Neuronal stem cell (in vitro differentiated cells): ENCODE results near the gene HLA-DOA.

ENCODE experiments used
- DNase-seq: peaks from one replicate; pipeline ENCODE4 v3.0.0-alpha.2; 2013; ENCODE audit warnings: low spot score
- H2AFZ ChIP-seq: one replicate; pipeline ENCODE4 v1.6.1; 2013; ENCODE audit warnings: mild to moderate bottlenecking, low read length, inconsistent platforms
- H2AK5ac ChIP-seq: 2 replicates; pipeline ENCODE4 v1.6.1; 2013; ENCODE audit warnings: low read depth, mild to moderate bottlenecking, inconsistent platforms, low read length, moderate library complexity, mixed read lengths
- H2BK120ac ChIP-seq: 2 replicates; pipeline ENCODE4 v1.6.1; 2013; ENCODE audit warnings: low read depth, mild to moderate bottlenecking, inconsistent platforms, low read length, moderate library complexity, mixed read lengths
- H2BK12ac ChIP-seq: one replicate; pipeline ENCODE4 v1.6.1; 2013; ENCODE audit warnings: low read length, inconsistent platforms
- H2BK15ac ChIP-seq: 2 replicates; pipeline ENCODE4 v1.6.1; 2013; ENCODE audit warnings: mild to moderate bottlenecking, low read length, inconsistent platforms, mixed read lengths
- H2BK5ac ChIP-seq: one replicate; pipeline ENCODE4 v1.6.1; 2013; ENCODE audit warnings: inconsistent platforms, mild to moderate bottlenecking, low read length, moderate library complexity
- H3K14ac ChIP-seq: one replicate; pipeline ENCODE4 v1.6.1; 2013; ENCODE audit warnings: low read length, inconsistent platforms
- H3K18ac ChIP-seq: 2 replicates; pipeline ENCODE4 v1.6.1; 2013; ENCODE audit warnings: low read length, inconsistent platforms
- H3K23ac ChIP-seq: 2 replicates; pipeline ENCODE4 v1.6.1; 2013; ENCODE audit warnings: low read depth, mild to moderate bottlenecking, mixed read lengths, low read length, inconsistent platforms; ENCODE audit not compliant: poor library complexity
- H3K27ac ChIP-seq: replicated peaks from 3 replicates; pipeline ENCODE4 v1.5.1; 2013; ENCODE audit warnings: low read length, inconsistent platforms
- H3K27me3 ChIP-seq, 3 experiments: 2 replicates each; pipeline ENCODE4 v1.6.1; 2013; ENCODE audit warnings: low read length in 3 of 3, mild to moderate bottlenecking in 2 of 3, inconsistent platforms in 1 of 3, low read depth in 1 of 3, mixed read lengths in 1 of 3, moderate library complexity in 1 of 3; ENCODE audit not compliant: control insufficient read depth in 3 of 3, insufficient read depth in 3 of 3
- H3K36me3 ChIP-seq, 2 donors: replicated peaks in 1 of 2; 2 replicates each; pipeline ENCODE4 v1.6.1; 2013; ENCODE audit warnings: low read length in 2 of 2; ENCODE audit not compliant: control insufficient read depth in 2 of 2, insufficient read depth in 2 of 2
- H3K4ac ChIP-seq: 2 replicates; pipeline ENCODE4 v1.6.1; 2013; ENCODE audit warnings: inconsistent platforms, mild to moderate bottlenecking, low read length, moderate library complexity
- H3K4me1 ChIP-seq, 2 donors: 1 replicate in 1 of 2; 2 replicates in 1 of 2; pipeline ENCODE4 v1.6.1; 2013; ENCODE audit warnings: low read length in 2 of 2, low read depth in 1 of 2; ENCODE audit not compliant: control insufficient read depth in 2 of 2, insufficient read depth in 1 of 2
- H3K4me2 ChIP-seq: one replicate; pipeline ENCODE4 v1.6.1; 2013; ENCODE audit warnings: mild to moderate bottlenecking, low read length, inconsistent platforms; ENCODE audit not compliant: insufficient read depth, poor library complexity, severe bottlenecking
- H3K4me3 ChIP-seq, 2 donors: 2 replicates each; pipeline ENCODE4 v1.5.1; 2013; ENCODE audit warnings: low read length in 2 of 2, mild to moderate bottlenecking in 2 of 2, inconsistent platforms in 1 of 2, moderate library complexity in 1 of 2
- H3K79me1 ChIP-seq: one replicate; pipeline ENCODE4 v1.6.1; 2013; ENCODE audit warnings: low read depth, mild to moderate bottlenecking, inconsistent platforms, low read length, moderate library complexity
- H3K9ac ChIP-seq: one replicate; pipeline ENCODE4 v1.6.1; 2013; ENCODE audit warnings: mild to moderate bottlenecking, low read depth, low read length, inconsistent platforms; ENCODE audit not compliant: poor library complexity
- H3K9me3 ChIP-seq, 2 donors: replicated peaks in 1 of 2; 2 replicates each; pipeline versions ENCODE3 to v1.6.1; 2013; ENCODE audit warnings: low read length in 2 of 2, mild to moderate bottlenecking in 2 of 2, inconsistent platforms in 1 of 2, low read depth in 1 of 2, mixed read lengths in 1 of 2, moderate library complexity in 1 of 2; ENCODE audit not compliant: control insufficient read depth in 2 of 2, insufficient read depth in 1 of 2
- H4K8ac ChIP-seq: one replicate; pipeline ENCODE4 v1.6.1; 2013; ENCODE audit warnings: low read depth, mild to moderate bottlenecking, inconsistent platforms, low read length, moderate library complexity
- H4K91ac ChIP-seq: one replicate; pipeline ENCODE4 v1.6.1; 2013; ENCODE audit warnings: low read length, low read depth, mild to moderate bottlenecking, inconsistent platforms; ENCODE audit not compliant: poor library complexity
- WGBS, 2 donors: extraction: QIAGEN DNeasy Blood & Tissue Kit; methylation state at CpG; one replicate each; pipeline ENCODE4 v1.1.7; 2013; ENCODE audit warnings: missing lambda C conversion rate in 2 of 2, mixed read lengths in 1 of 2; ENCODE audit not compliant: insufficient read length in 2 of 2, insufficient replicate concordance in 1 of 2; ENCODE audit errors: extremely low coverage in 2 of 2; 5-methylcytosine and 5-hydroxymethylcytosine counted together

HLA-DOA gene

GRCh38 chr6:32974016-32974333, 35.4 kb downstream of the HLA-DOA start:
- H3K4me2 ChIP-seq, result peak overlapping the region; percentile 83
- DNase-seq, result no peak
- H2BK12ac ChIP-seq, result no peak overlapping the region
- no peak overlapping the region for H2AFZ ChIP-seq
- H3K79me1 ChIP-seq, result peaks cover 6% of the 10 kb centered on the region
- no peak overlapping the region for H2AK5ac ChIP-seq
- H4K91ac ChIP-seq, result no peak overlapping the region
- H3K36me3 ChIP-seq, result peaks cover 51 to 73% of the 10 kb centered on the region in 2 donors
- no peak overlapping the region for H3K18ac ChIP-seq
- peak overlapping the region; percentile 81 to 97 for H3K4me3 ChIP-seq
- H3K4me1 ChIP-seq, result peaks cover 3 to 7% of the 10 kb centered on the region in 2 donors
- WGBS, 2 donors, result no CpG with 5 or more reads among the region's 4 CpGs
- H3K9me3 ChIP-seq, result no peaks in the 10 kb centered on the region
- no peaks in the 10 kb centered on the region for H3K27me3 ChIP-seq
- H3K27ac ChIP-seq, result no peak overlapping the region
- H2BK120ac ChIP-seq, result no peak overlapping the region
- H3K14ac ChIP-seq, result no peak overlapping the region
- H3K4ac ChIP-seq, result no peak overlapping the region
- no peak overlapping the region for H3K23ac ChIP-seq
- no peak overlapping the region for H3K9ac ChIP-seq
- no peak overlapping the region for H2BK5ac ChIP-seq
- no peak overlapping the region for H2BK15ac ChIP-seq
- H4K8ac ChIP-seq, result no peak overlapping the region

GRCh38 chr6:32973144-32974015, 36.0 kb downstream of the HLA-DOA start:
- H3K27ac ChIP-seq, result peak overlapping the region; percentile 77
- H3K9me3 ChIP-seq, result no peaks in the 10 kb centered on the region
- peak overlapping the region; percentile 60 for H3K14ac ChIP-seq
- H2BK12ac ChIP-seq, result no peak overlapping the region
- H2BK120ac ChIP-seq, result no peak overlapping the region
- H3K9ac ChIP-seq, result peak overlapping the region; percentile 97
- H3K79me1 ChIP-seq, result peaks cover 4% of the 10 kb centered on the region
- H4K8ac ChIP-seq, result no peak overlapping the region
- no peak overlapping the region for H2AFZ ChIP-seq
- peak overlapping the region; percentile 81 to 97 for H3K4me3 ChIP-seq
- no peak overlapping the region for H2BK5ac ChIP-seq
- H3K4ac ChIP-seq, result no peak overlapping the region
- H3K27me3 ChIP-seq, result no peaks in the 10 kb centered on the region
- WGBS, 2 donors, result no CpG with 5 or more reads among the region's 23 CpGs
- H3K4me1 ChIP-seq, result peaks cover 2 to 7% of the 10 kb centered on the region in 2 donors
- peaks cover 47 to 67% of the 10 kb centered on the region in 2 donors for H3K36me3 ChIP-seq
- H3K4me2 ChIP-seq, result peak overlapping the region; percentile 71
- H3K18ac ChIP-seq, result peak overlapping the region; percentile 83
- no peak overlapping the region for H4K91ac ChIP-seq
- peak overlapping the region; percentile 83 for H3K23ac ChIP-seq
- H2BK15ac ChIP-seq, result no peak overlapping the region
- peak; percentile 63 for DNase-seq
- no peak overlapping the region for H2AK5ac ChIP-seq

- Histone ChIP-seq H3K9me3 (no peaks in the 10 kb centered on the region), H2BK15ac (no peak overlapping the region), H2BK12ac (no peak overlapping the region), H2AFZ (no peak overlapping the region), H3K14ac (peak overlapping the region; percentile 60), H2BK5ac (peak overlapping the region; percentile 42), H2BK120ac (no peak overlapping the region), H3K18ac (peak overlapping the region; percentile 83), H3K4ac (no peak overlapping the region), H3K23ac (peak overlapping the region; percentile 98), H3K9ac (peak overlapping the region; percentile 97), H3K4me1 (peaks cover 2 to 7% of the 10 kb centered on the region in 2 donors), H3K27me3 (no peaks in the 10 kb centered on the region), H2AK5ac (peak overlapping the region; percentile 20), H3K4me3 (peak overlapping the region; percentile 81 to 97), H3K79me1 (peaks cover 4% of the 10 kb centered on the region), H3K4me2 (peak overlapping the region; percentile 71), H4K8ac (no peak overlapping the region), H3K36me3 (peaks cover 39 to 59% of the 10 kb centered on the region in 2 donors), H3K27ac (peak overlapping the region; percentile 77), H4K91ac (no peak overlapping the region)
- DNase-seq, result no peak
- no CpG with 5 or more reads among the region's 70 CpGs for WGBS, 2 donors
Measured at GRCh38 chr6:32972353-32973143, 36.8 kb downstream of the HLA-DOA start.
